GM19467 (cell line): Measurements from ENCODE around the gene PLTP.
"Not testable (repeated sequence)": the region's sequence is repeated elsewhere in the genome, so short reads cannot be mapped to it uniquely, and the experiment has no call there.

Experiments
- ATAC-seq: cut with Tn5 transposase; IDR thresholded peaks from one replicate; pipeline ENCODE4 v1.9.1; 2021; ENCODE audit warnings: mild to moderate bottlenecking, moderate library complexity; ENCODE audit not compliant: unreplicated experiment

PLTP gene, protein sequence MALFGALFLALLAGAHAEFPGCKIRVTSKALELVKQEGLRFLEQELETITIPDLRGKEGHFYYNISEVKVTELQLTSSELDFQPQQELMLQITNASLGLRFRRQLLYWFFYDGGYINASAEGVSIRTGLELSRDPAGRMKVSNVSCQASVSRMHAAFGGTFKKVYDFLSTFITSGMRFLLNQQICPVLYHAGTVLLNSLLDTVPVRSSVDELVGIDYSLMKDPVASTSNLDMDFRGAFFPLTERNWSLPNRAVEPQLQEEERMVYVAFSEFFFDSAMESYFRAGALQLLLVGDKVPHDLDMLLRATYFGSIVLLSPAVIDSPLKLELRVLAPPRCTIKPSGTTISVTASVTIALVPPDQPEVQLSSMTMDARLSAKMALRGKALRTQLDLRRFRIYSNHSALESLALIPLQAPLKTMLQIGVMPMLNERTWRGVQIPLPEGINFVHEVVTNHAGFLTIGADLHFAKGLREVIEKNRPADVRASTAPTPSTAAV

DNA sequence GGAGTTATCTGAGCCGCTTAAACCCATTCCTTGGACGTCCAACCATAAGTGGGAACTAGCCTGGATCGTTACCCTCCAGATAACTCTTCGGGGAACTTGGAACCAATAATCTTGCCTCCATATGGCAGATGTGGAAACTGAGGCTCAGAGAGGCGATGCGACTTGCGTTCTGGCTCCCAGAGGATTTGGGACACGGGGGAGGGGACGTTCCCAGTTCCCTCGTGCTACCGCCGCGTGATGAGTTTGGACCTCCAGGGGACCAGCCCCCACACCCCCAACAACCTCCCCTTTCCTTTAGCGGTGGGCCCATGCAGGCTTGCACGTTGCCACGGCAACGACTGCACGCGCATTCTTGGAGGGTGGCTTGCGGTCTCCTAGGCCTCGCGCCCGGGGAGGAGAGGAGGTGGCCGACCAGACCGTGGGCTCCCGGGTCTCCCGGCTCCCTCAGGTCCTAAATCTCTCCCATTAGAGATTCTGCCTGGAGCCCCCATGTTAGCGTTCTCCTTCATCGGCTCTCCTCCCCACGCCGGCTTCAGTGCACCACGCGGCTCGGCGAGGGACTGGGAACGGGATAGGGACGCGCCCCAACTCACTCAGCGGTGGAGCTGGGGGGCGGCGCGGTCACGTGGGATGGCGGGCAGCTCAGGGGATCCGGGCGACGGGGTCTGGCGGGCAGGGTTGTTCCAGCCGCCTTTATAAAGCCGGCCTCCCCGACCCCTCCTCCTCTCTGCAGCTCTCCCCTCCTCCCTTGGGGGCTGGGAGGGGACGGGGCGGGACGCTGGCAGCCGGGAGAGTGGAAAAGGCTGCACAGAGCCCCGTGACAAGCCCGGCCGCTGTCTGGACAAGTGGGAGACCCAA lies at the start of gene PLTP:
PLTP (minus strand) TSS at position 670 of the 858 bp plus-strand sequence. CDS start 703 bp downstream, outside the sequence.
- no peak for ATAC-seq

DNA sequence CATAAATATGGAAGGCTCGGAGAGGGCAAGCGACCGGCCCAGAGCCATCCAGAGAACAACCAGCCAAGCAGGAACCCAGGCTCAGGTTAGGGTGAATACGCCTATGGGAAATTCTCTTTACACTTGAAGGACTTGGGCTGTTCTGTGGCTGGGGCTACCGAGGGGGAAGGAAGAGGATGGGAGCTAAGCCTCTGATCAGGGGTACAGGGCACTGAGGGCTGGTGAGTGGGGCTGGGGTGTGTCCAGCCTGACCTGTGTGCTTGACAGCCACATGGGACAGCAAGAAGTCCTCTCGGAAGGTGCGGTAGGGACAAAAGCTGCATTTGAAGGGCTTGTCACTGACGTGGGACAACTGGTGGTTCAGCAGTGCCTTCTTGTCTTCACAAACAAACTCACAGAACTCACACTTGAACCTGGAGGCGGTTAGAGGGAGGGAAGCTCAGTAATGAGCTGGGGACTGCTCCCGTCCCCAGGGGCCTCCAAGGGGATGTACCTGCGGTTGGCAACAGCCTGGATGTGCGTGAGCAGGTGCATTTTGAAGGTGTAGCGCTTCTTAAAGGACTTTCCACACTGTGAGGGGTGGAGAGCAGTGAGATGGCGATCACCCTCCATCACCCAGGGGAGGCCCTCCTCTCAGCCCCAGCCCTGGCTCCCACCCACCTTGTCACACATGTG lies 48.1 kb upstream of the PLTP start:
- no peak for ATAC-seq

DNA sequence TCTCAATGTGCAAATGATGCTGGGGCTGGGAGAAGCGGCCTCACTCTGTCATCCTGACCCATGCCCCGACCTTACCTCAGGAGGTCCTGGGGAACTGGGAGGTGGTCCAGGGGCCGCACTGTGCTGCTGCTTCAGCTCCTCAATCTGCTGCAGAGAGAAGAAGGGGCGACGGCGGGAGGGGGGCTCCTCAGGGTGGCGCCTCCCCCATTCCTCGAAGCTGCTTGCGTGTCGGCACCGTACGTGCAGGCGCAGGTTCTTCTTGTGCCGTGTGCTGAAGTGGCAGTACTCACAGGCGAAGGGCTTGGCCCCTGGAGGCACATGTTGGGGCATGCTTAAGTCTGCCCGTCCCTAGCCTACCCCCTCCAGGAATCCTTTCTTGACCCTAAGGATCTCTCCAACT lies 47.2 kb upstream of the PLTP start:
- ATAC-seq: no peak

DNA sequence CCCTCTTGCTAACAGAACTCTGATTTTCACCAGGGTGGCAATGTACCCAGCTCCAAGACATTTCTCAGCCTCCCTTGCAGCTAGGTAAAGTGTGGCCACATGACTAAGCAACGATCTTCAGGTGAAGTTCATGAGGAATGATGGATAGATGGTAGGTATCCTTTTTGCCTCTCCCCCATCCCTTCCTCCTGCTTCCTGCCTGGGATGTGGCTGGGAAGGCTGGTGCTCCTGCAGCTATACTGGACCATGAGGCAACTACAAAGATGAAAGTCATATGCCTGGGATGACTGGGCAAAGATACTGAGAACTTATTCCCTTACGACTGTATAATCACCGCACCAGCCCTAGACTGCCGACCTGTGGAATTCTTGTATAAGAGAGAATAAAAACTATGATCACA lies 46.6 kb upstream of the PLTP start:
- ATAC-seq: no peak

DNA sequence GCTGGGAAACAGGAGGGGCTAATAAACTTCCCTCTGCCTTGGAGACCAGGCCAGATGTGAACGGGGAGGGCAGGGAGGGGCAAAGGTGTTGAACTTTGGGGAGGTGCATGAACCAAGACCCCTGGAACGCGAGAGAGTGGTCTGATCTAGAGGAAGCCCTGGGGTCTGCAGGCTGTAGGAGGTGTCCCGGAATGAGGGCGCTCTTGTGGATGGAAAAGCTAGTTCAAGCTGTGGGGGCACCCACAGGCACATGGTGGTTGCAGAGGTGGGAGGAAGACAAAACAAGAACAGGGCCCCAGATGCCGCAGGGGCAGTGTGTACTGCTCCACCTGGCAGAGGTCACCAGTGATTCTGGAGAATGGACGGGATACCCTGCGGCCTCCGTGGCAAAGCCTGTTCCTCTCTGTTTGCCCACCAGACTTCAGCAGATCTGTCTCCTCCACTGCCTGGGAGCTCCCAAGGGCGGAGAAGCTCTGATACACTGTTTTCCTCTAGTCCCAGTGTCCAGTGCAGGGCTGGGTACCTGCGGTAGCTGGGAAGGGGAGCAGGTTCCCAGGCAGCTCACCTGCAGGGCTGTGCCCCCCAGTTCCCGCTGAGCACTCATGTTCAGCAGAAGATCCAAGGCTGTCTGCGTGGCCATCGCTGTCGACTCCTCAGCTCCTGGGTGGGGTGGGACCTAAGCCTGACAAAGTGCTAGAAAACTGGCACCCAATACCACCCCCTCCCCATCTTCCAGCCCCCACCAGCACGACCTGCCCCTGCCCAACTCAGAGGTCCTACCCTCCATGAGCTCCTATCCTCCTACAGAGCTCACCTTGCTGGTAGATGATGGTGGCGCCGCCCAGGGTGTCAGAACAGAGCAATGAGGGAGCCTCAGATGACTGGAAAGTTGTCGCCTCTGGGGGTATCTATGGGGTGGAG lies 45.3 kb upstream of the PLTP start:
- ATAC-seq: no peak

DNA sequence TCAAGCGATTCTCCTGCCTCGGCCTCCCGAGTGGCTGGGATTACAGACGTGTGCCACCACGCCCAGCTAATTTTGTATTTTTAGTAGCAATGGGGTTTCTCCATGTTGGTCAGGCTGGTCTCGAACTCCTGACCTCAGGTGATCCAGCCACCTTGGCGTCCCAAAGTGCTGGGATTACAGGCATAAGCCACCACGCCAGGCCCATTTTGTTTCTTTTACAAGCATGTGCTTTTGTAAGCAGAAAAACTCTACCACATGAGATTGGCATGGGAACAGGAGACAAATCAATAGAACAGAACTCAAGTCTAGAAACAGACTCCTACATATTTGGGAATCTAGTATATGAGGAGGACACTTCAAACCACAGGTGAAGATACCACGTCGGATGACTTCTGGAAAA lies 44.4 kb upstream of the PLTP start:
- not testable (repeated sequence) for ATAC-seq

DNA sequence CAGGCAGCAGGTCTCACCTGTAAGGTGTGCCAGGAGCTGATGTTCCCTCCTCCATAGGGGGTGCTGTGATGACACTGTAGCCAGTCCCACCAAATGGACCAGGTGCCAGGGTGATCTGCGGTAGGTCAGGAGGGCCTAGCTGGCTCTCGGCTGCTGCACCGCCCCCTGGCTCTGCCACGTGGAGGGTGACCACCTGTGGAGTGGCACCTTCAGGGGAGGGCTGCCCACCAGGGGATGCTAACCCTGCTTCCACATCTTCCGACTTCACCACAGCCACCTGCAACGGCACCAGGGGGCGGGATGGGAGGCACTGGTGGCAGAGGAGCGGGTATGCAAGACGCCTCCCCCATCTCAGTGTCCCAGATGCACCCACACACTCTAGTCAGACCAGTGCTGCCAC lies 41.7 kb upstream of the PLTP start:
- no peak for ATAC-seq

DNA sequence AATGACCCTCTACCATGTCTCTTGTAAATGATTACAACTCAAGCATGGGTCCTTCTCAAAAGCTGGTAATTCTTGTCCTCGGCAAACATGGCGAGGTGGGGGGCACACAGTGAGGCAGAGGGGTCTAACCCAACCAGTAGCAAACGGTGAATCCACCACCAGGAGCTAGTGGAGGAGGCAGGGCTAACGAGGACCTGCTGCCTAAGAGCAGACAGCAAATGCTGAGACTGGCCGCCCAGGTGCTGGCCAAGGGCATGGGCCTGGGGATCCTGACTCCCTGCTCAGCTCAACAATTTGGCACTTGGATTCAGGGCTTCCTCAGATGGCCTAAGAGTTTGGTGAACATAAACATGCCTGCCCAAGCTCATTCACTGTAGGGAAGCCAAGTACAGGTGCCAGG lies 40.9 kb upstream of the PLTP start:
- no peak for ATAC-seq

DNA sequence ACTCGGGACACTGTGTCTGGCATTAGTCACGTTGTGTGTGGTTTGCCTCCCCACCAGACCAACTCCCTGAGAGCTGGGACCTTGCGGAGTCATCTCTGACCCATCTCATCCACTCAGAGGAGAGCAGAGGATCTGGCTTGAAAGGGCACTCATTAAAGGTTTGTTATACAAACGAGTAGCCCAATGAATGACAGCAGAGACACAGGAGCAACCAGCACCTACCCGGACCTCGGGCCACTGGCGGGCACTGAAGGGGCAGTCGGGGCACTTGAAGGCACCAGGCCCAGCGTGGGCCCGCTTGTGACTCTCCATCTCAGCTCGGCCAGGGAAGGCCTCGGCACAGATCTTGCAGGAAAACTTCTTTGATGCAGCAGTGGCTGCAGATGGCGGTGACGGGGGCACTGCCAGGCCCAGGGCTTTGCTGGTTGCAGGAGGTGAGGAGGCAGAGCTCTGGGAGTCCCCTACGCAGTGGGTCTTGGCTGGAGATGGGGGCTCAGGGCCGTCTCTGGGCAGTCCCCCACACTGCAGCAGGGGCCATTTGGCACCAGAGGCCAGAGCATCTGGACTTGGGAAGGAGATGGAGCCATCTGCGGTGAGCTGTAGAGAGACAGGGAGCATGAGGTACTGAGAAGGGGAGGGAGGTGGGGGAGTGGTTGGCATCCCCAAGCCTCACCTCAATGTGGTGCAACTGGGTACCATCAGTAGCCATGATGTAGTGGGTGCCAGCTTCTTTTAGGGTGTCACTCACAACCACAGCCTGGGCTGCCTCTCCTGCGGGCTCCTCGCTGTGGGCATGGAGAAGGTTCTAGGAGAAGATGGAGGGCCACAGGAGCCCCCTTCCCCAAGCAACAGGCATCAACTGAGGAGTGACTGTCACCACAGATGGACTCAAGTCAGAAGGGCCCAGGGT lies 40.2 kb upstream of the PLTP start:
- ATAC-seq: no peak

DNA sequence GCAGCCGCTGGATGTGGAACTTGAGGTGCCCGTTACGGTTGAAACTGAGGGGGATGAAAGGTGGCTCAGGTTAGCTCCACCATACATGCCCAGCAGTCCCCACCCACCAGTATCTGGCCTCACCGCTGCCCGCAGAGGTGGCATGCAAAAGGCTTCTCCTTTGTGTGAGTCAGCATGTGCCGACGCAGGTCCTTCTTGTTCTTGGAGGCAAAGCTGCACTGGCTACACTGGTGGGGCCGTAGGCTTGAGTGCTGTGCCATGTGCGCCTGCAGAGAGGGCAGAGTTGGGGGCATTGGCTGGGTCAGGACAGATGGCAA lies 38.3 kb upstream of the PLTP start:
- no peak for ATAC-seq

DNA sequence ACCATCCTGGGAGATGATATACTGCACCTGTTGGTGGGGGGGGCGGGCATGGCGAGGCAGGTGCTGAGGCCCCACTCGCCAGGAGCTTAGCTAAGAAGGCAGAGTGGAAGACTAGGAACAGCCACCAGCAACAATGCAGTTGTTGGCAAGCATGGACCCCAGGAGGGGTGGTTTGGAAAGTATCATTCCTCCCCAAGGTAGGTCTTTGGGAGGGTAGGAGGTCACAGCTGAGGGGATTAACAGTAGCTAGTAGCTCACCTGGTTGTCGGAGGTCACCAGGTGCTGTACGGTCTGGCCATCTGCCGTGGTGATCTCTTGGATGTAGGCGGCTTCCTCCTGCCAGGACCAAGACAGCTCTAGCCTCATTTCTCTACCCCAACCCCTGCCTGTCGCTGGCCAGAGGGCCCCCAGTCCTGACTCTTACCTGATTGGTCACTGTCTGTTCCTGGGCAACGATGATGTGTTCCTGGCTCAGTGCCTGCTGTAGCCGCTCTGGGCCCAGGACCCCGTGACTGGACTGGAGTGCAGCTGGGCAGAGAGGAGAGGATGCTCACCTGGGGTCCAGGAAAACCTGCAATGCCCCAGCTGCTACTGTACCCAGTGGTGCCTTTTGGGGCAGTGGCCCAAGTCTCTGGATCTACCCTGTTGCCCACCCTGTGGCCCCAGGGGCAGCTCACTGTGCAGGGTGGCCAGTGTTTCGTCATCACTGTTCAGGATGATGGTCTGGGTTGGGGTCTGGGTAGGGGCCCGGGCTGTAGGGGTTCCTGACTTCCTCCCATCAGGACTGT lies 37.8 kb upstream of the PLTP start:
- ATAC-seq: no peak

DNA sequence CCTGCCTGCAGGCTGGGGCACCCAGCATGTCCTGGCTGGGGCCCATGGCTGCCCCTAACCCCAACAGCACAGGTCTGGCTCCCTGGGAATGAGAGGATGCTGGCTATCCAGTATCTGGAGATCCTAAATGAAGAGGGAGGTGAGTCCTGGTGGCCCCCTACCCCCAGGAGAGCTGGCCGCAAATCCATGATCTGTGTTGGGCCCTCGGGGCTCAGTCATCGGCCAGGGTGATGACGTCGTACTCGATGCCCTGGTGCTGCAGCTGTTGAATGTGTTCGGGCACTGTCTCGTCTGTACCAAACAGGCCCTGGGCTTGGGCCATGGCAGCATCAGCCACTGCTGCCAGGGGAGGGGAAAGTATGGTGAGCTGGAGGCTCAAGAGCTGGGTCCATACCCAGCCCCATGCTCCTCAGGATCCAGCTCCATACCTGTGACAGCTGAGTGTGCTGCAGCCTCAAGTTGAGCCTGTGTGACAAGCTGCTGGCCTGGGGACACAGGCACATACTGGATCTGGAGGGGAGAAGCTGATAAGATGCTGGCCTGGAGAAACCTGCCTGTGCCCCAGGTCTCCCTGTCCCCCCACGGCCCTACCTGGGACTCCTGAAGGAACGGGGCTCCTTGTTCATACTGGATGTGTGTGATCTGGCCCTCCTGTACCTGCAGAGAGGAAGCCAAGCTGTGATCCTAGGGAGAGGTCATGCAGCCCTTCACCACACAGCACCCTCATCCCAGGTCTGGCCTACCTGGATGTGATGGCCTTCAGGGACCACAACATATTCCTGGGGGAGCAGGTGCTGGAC lies 37.0 kb upstream of the PLTP start:
- no peak for ATAC-seq

DNA sequence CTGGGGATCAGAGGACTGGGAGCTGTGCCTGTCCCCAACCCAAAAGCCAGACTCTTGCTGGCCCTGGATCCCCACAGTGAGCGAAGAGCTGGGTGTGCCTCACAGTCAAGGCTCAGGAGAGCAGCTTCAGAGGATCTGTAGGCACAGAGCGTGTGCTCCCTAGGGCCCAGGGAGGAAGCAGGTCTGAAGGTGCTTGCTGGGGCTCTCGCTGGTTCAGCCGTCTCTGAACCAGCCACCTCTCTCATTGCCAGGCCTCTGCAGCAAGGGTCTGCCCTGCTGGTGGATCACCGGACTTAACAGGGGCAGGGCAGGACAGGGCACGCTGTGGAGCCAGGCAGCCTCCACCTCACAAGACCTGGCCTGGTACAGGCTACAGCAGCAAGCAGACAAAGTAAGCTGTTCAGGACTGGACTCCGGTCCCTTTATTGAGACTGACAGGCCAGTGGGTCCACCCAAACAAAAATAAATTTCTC lies 36.3 kb upstream of the PLTP start:
- no peak for ATAC-seq

DNA sequence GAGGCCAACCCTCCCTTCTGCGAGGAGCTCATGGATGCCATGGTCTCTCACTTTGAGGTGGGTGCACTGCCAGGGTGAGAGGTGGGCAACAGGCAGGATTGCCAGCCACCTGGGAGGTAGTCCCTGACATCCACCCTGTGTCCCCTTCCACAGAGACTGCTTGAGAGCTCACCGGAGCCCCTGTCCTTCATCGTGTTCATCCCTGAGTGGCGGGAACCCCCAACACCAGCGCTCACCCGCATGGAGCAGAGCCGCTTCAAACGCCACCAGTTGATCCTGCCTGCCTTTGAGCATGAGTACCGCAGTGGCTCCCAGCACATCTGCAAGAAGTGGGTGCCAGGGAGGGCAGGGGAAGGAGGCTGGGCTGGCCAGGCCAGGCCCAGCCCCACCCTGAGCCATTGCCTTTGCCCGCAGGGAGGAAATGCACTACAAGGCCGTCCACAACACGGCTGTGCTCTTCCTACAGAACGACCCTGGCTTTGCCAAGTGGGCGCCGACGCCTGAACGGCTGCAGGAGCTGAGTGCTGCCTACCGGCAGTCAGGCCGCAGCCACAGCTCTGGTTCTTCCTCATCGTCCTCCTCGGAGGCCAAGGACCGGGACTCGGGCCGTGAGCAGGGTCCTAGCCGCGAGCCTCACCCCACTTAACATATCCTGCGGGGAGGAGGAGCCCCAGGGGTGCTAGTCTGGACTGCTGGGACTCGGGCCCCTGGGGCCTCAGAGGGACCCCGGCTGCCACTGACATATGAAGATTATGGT lies 35.3 kb upstream of the PLTP start:
- no peak for ATAC-seq

DNA sequence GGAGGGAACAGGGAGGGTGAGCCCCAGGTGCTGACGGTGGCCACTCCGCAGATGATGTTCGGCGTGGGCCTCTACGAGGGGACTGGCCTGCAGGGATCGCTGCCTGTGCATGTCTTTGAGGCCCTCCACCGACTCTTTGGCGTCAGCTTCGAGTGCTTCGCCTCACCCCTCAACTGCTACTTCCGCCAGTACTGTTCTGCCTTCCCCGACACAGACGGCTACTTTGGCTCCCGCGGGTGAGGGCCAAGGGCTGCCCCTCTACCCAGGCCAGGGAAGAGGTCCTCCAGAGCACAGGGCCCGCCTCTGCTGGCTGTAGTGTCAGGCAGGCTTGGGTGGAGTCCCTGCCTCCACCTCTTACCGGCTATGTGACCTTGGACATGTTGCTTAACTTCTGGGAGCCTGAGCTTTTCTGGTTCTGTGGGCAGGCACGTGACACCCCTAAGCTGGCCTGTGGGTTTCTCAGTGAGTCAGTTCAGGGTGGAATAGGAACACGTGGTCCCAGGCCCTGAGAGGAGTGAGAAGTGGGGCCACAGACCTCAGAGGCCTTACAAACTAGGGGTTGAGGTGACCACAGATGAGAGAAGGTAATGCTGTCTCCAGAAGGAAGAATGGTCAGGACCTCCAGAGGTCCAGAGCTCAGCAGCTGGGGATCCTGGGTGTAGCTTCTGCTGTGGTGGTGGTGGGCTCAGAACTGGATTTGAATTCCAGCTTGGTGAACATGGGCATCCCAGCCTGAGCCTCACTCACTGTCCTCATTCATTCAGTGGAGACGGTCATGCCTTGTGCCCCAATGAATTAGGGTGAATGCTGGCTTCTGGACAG lies 34.4 kb upstream of the PLTP start:
- no peak for ATAC-seq

DNA sequence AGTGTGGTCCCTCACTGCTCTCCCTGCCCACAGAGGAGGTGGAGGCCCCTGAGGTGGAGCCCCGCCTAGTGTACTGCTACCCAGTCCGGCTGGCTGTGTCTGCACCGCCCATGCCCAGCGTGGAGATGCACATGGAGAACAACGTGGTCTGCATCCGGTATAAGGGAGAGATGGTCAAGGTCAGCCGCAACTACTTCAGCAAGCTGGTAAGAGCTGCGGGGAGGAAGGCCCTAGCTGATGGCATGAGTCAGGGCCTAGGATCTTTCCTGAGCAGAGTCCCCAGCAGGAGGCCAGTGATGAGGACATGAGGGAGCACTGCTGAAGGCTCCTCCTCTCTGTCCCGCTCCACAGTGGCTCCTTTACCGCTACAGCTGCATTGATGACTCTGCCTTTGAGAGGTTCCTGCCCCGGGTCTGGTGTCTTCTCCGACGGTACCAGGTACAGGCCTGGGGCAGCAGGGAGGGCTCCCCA lies 33.8 kb upstream of the PLTP start:
- no peak for ATAC-seq
